ENCODE measurements around the gene CAMTA1. TPM values are rescaled to one million over a fixed set of nuclear protein-coding genes. Genes with fewer than 3 reads are reported as not detected.

Gene CAMTA1
- total RNA-seq, 1 donor from 2014 or later = 99.0 TPM

GRCh38 chr1:7561331-7561921 is 776.2 kb downstream of the CAMTA1 start:
- Mint-ChIP-seq H3K36me3 (ENCODE audit: insufficient read depth) (no peaks in the 10 kb centered on the region), H3K27ac (no peak overlapping the region)

GRCh38 chr1:7561936-7562728 is 776.9 kb downstream of the CAMTA1 start:
- DNase-seq (ENCODE audit: low spot score, unreplicated experiment) = no peak
- no peak overlapping the region for H3K4me3 Mint-ChIP-seq (ENCODE audit: low read depth)
- H3K27me3 Mint-ChIP-seq = peaks cover 10% of the 10 kb centered on the region
- H3K9me3 Mint-ChIP-seq (ENCODE audit: low read depth) = no peaks in the 10 kb centered on the region
- no peaks in the 10 kb centered on the region for H3K36me3 Mint-ChIP-seq (ENCODE audit: insufficient read depth)
- no peak overlapping the region for H3K27ac Mint-ChIP-seq
- peaks cover 3% of the 10 kb centered on the region for H3K4me1 Mint-ChIP-seq (ENCODE audit: low read depth)
- TF ChIP-seq, protein P1, sequence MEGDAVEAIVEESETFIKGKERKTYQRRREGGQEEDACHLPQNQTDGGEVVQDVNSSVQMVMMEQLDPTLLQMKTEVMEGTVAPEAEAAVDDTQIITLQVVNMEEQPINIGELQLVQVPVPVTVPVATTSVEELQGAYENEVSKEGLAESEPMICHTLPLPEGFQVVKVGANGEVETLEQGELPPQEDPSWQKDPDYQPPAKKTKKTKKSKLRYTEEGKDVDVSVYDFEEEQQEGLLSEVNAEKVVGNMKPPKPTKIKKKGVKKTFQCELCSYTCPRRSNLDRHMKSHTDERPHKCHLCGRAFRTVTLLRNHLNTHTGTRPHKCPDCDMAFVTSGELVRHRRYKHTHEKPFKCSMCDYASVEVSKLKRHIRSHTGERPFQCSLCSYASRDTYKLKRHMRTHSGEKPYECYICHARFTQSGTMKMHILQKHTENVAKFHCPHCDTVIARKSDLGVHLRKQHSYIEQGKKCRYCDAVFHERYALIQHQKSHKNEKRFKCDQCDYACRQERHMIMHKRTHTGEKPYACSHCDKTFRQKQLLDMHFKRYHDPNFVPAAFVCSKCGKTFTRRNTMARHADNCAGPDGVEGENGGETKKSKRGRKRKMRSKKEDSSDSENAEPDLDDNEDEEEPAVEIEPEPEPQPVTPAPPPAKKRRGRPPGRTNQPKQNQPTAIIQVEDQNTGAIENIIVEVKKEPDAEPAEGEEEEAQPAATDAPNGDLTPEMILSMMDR (IDR thresholded peaks at IDR 0.05; ENCODE audit: unreplicated experiment) = no peak

More at GRCh38 chr1:7561331-7561921, 776.2 kb downstream of the CAMTA1 start:
- H3K4me3 Mint-ChIP-seq (ENCODE audit: low read depth) = no peak overlapping the region
- no peaks in the 10 kb centered on the region for H3K9me3 Mint-ChIP-seq (ENCODE audit: low read depth)
- peaks cover 3% of the 10 kb centered on the region for H3K4me1 Mint-ChIP-seq (ENCODE audit: low read depth)
- DNase-seq (ENCODE audit: low spot score, unreplicated experiment) = no peak
- H3K27me3 Mint-ChIP-seq = peaks cover 15% of the 10 kb centered on the region
- TF ChIP-seq, protein P1 (IDR thresholded peaks at IDR 0.05; ENCODE audit: unreplicated experiment) = peak; percentile 63

DNA sequence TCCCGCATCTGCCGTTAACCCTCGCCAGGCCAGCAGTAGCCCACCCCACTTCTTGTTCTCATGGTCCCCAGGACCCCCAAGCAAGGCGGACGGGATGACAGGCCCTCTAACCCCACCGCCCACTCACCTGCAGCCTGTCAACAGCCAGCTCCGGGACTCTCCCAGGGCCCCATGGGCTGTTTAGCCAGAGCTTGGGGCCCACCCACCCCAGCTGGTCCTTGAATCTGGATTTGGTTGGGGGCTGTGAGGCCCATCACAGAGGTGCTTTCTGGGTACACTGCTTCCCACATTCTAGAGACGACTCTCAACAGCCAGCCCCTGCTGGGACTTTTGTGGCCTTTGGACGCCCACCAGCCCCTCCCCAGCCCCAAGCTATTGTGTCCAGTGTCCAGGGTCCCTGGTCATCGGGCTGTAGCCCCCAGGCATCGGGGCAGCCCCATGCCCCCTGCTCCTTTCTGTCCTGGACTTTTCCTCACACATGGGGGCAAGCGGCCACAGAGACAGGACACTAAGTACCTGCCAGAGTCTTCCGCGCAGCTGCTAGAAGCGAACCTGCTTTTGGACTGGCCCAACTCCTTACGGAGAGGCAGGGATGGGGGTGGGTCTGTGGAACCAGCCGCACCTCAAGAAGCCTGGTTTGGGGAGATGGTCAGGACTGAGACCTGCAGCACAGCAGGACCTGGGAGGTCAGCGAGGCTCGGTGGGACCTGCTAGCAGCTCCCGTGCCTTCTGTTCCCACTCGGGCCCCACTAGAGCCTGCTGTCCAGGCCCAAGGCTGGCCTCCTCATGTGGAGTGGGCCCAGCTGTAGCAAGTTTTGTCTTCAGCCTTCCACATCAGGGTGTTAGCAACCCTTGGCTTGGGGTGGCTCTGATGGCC is 777.7 kb downstream of the CAMTA1 start:
- Mint-ChIP-seq H3K27ac (peak overlapping the region; percentile 18), H3K4me1 (ENCODE audit: low read depth) (peaks cover 3% of the 10 kb centered on the region), H3K27me3 (peaks cover 7% of the 10 kb centered on the region), H3K4me3 (ENCODE audit: low read depth) (no peak overlapping the region), H3K36me3 (ENCODE audit: insufficient read depth) (no peaks in the 10 kb centered on the region), H3K9me3 (ENCODE audit: low read depth) (no peaks in the 10 kb centered on the region)
- TF ChIP-seq, protein P1 (IDR thresholded peaks at IDR 0.05; ENCODE audit: unreplicated experiment) = no peak
- DNase-seq (ENCODE audit: low spot score, unreplicated experiment) = no peak

DNA sequence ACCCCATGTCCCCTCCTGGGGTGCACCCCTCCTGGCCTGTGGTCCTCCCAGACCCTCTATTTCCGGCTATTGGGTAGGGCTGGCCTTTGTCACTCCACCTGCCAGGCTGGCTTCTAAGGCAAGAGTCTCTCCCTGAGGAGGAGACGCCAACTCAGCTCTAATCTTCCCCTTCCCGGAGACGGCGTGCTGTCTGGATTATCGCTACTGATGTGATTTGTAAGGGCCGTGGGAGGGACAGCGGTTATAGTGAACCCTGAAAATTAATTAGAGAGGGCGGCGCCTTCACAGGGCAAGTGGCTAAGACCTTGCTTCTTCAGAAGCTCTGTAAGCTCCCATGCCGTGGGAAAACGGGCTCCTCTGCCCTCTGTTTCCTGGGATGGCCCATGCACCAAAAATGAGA is 778.9 kb downstream of the CAMTA1 start:
- Mint-ChIP-seq H3K4me1 (ENCODE audit: low read depth) (peaks cover 3% of the 10 kb centered on the region), H3K4me3 (ENCODE audit: low read depth) (no peak overlapping the region), H3K9me3 (ENCODE audit: low read depth) (no peaks in the 10 kb centered on the region), H3K27me3 (peaks cover 7% of the 10 kb centered on the region), H3K36me3 (ENCODE audit: insufficient read depth) (no peaks in the 10 kb centered on the region), H3K27ac (no peak overlapping the region)
- TF ChIP-seq, protein P1 (IDR thresholded peaks at IDR 0.05; ENCODE audit: unreplicated experiment) = no peak
- DNase-seq (ENCODE audit: low spot score, unreplicated experiment) = no peak

All from progenitor cell of endocrine pancreas (in vitro differentiated cells).